IMR-90 (cell line): Measurements from ENCODE around the gene RECQL5. TPM values are rescaled to one million over a fixed set of nuclear protein-coding genes. Genes with fewer than 3 reads are reported as not detected.

Source experiments
- ATAC-seq: fragments of 200-7000 bp; cut with Tn5 transposase; 2 replicates; pipeline ENCODE4 v1.9.1; 2020; ENCODE audit warnings: low read depth, mild to moderate bottlenecking, moderate library complexity
- BruUV-seq: library from RNA; stranded (reverse); fragments of 400-500 nt; replicated peaks from 2 replicates; lab custom pipeline; 2021; lab: Mats Ljungman, UMichigan
- CTCF ChIA-PET: fragments of 300-600 bp; formaldehyde crosslinking; extraction: SDS; loops from one replicate; lab custom pipeline; 2021; ENCODE audit warnings: antibody characterized with exemption; lab: Yijun Ruan, JAX
- POLR2A ChIA-PET: fragments of 300-600 bp; sonication (Branson Sonifier 250); formaldehyde crosslinking; loops from one replicate; lab custom pipeline; 2022; ENCODE audit warnings: antibody characterized with exemption; ENCODE audit not compliant: unreplicated experiment; lab: Charles Lee
- DNase-seq: peaks from one replicate; pipeline ENCODE4 v3.0.0; 2013
- H2AFZ ChIP-seq: replicated peaks from 2 replicates; pipeline ENCODE3; 2013; ENCODE audit warnings: low read length, mild to moderate bottlenecking; ENCODE audit not compliant: poor library complexity
- H2AK5ac ChIP-seq: 2 replicates; pipeline ENCODE4 v1.6.1; 2013; ENCODE audit warnings: low read depth, low read length, inconsistent platforms
- H2AK9ac ChIP-seq: replicated peaks from 2 replicates; pipeline ENCODE3; 2013; ENCODE audit warnings: mild to moderate bottlenecking, low read depth, low read length, moderate library complexity; ENCODE audit not compliant: poor library complexity
- H2BK120ac ChIP-seq: 2 replicates; pipeline ENCODE4 v1.6.1; 2013; ENCODE audit warnings: low read depth, low read length, inconsistent platforms
- H2BK15ac ChIP-seq: 3 replicates; pipeline ENCODE4 v1.6.1; 2013; ENCODE audit warnings: low read depth, low read length, inconsistent platforms
- H2BK20ac ChIP-seq: 2 replicates; pipeline ENCODE4 v1.6.1; 2013; ENCODE audit warnings: low read depth, mild to moderate bottlenecking, inconsistent platforms, low read length, moderate library complexity
- H2BK5ac ChIP-seq: 2 replicates; pipeline ENCODE4 v1.6.1; 2013; ENCODE audit warnings: mild to moderate bottlenecking, low read depth, low read length, inconsistent platforms; ENCODE audit not compliant: poor library complexity, severe bottlenecking
- H3K14ac ChIP-seq: replicated peaks from 2 replicates; pipeline ENCODE4 v1.6.1; 2013; ENCODE audit warnings: low read depth, low read length, inconsistent platforms
- H3K18ac ChIP-seq: 2 replicates; pipeline ENCODE4 v1.6.1; 2013; ENCODE audit warnings: low read depth, low read length, control low read depth
- H3K23ac ChIP-seq: 2 replicates; pipeline ENCODE4 v1.6.1; 2013; ENCODE audit warnings: low read depth, low read length, inconsistent platforms
- H3K27ac ChIP-seq: 2 replicates; pipeline ENCODE4 v1.5.1; 2013; ENCODE audit warnings: mild to moderate bottlenecking, control low read depth, low read length; ENCODE audit not compliant: insufficient read depth
- H3K27me3 ChIP-seq: 2 replicates; pipeline ENCODE4 v1.6.1; 2013; ENCODE audit warnings: low read length; ENCODE audit not compliant: control insufficient read depth, insufficient read depth
- H3K36me3 ChIP-seq: 2 replicates; pipeline ENCODE4 v1.6.1; 2013; ENCODE audit warnings: low read length, mixed read lengths; ENCODE audit not compliant: control insufficient read depth, insufficient read depth
- H3K4ac ChIP-seq: 2 replicates; pipeline ENCODE4 v1.6.1; 2013; ENCODE audit warnings: low read depth, low read length, inconsistent platforms
- H3K4me1 ChIP-seq: 2 replicates; pipeline ENCODE4 v1.6.1; 2013; ENCODE audit warnings: low read length, mixed read lengths; ENCODE audit not compliant: control insufficient read depth, insufficient read depth
- H3K4me2 ChIP-seq: 2 replicates; pipeline ENCODE4 v1.6.1; 2013; ENCODE audit warnings: low read depth, mild to moderate bottlenecking, control low read depth, low read length, moderate library complexity
- H3K4me3 ChIP-seq: 2 replicates; pipeline ENCODE4 v1.5.1; 2013; ENCODE audit warnings: low read depth, mild to moderate bottlenecking, control low read depth, low read length, moderate library complexity; ENCODE audit not compliant: insufficient read depth
- H3K56ac ChIP-seq: 2 replicates; pipeline ENCODE4 v1.6.1; 2013; ENCODE audit warnings: low read length, inconsistent platforms; ENCODE audit not compliant: insufficient read depth; ENCODE audit errors: extremely low read depth
- H3K79me1 ChIP-seq, 2 experiments: 2 replicates each; pipeline ENCODE4 v1.6.1; 2013; ENCODE audit warnings: low read length in 2 of 2, inconsistent platforms in 1 of 2, low read depth in 1 of 2
- H3K9ac ChIP-seq: 2 replicates; pipeline ENCODE4 v1.6.1; 2013; ENCODE audit warnings: low read depth, low read length, control low read depth
- H3K9me1 ChIP-seq: 2 replicates; pipeline ENCODE4 v1.6.1; 2013; ENCODE audit warnings: low read length, inconsistent platforms; ENCODE audit not compliant: insufficient read depth
- H3K9me3 ChIP-seq: 2 replicates; pipeline ENCODE4 v1.6.1; 2013; ENCODE audit warnings: low read length; ENCODE audit not compliant: control insufficient read depth, insufficient read depth
- H4K20me1 ChIP-seq: 2 replicates; pipeline ENCODE4 v1.6.1; 2013; ENCODE audit warnings: low read length, inconsistent platforms; ENCODE audit not compliant: insufficient read depth
- H4K5ac ChIP-seq: 2 replicates; pipeline ENCODE4 v1.6.1; 2013; ENCODE audit warnings: mild to moderate bottlenecking, low read depth, low read length, control low read depth
- H4K8ac ChIP-seq, 2 experiments: 2 replicates each; pipeline ENCODE4 v1.6.1; 2013; ENCODE audit warnings: low read depth in 2 of 2, low read length in 2 of 2, control low read depth in 1 of 2, inconsistent platforms in 1 of 2
- H4K91ac ChIP-seq: 2 replicates; pipeline ENCODE4 v1.6.1; 2013; ENCODE audit warnings: low read depth, low read length, inconsistent platforms; ENCODE audit not compliant: insufficient read depth
- CEBPB ChIP-seq: IDR thresholded peaks from 2 replicates; pipeline ENCODE4 v1.6.1; 2012; ENCODE audit warnings: low read depth, low read length, improper control_type of control experiment
- CHD1 ChIP-seq: IDR thresholded peaks from 2 replicates; pipeline ENCODE4 v1.6.1; 2012; ENCODE audit warnings: low read depth, low read length, improper control_type of control experiment
- CTCF ChIP-seq: conservative IDR thresholded peaks from 2 replicates; pipeline ENCODE4 v1.5.1; 2012; ENCODE audit warnings: mild to moderate bottlenecking, low read depth, low read length, improper control_type of control experiment
- ELK1 ChIP-seq: fragments of 150-350 bp; IDR thresholded peaks from 2 replicates; pipeline ENCODE4 v1.6.1; 2016; ENCODE audit warnings: low read depth, mild to moderate bottlenecking, low read length, moderate library complexity, borderline replicate concordance
- MAFK ChIP-seq: IDR thresholded peaks from 2 replicates; pipeline ENCODE4 v1.6.1; 2012; ENCODE audit warnings: low read depth, low read length, improper control_type of control experiment
- MXI1 ChIP-seq: IDR thresholded peaks from 2 replicates; pipeline ENCODE4 v1.6.1; 2012; ENCODE audit warnings: low read depth, mild to moderate bottlenecking, low read length, moderate library complexity, borderline replicate concordance
- POLR2A ChIP-seq: IDR thresholded peaks from 2 replicates; pipeline ENCODE4 v1.6.1; 2012; ENCODE audit warnings: mild to moderate bottlenecking, low read depth, low read length
- RAD21 ChIP-seq: IDR thresholded peaks from 2 replicates; pipeline ENCODE4 v1.6.1; 2012; ENCODE audit warnings: low read length, improper control_type of control experiment
- RFX5 ChIP-seq: IDR thresholded peaks from 2 replicates; pipeline ENCODE4 v1.8.0; 2012; ENCODE audit warnings: low read depth, mild to moderate bottlenecking, low read length, moderate library complexity
- SMC3 ChIP-seq: fragments of 150-350 bp; IDR thresholded peaks from 2 replicates; pipeline ENCODE4 v1.6.1; 2016; ENCODE audit warnings: low read depth, mild to moderate bottlenecking, antibody characterized with exemption, low read length, moderate library complexity
- WGBS, 2 experiments: methylation state at CpG; one replicate each; pipeline versions ENCODE4 v1.1.5 to v1.1.7; 2013; ENCODE audit warnings: missing lambda C conversion rate in 2 of 2; ENCODE audit not compliant: insufficient read length in 1 of 2; ENCODE audit errors: extremely low coverage in 2 of 2; 5-methylcytosine and 5-hydroxymethylcytosine counted together
- dilution Hi-C: fragments of 300-500 bp; cut with HindIII; formaldehyde crosslinking; loops from one replicate; pipeline ENCODE4 v1.14.3; 2018; ENCODE audit warnings: low sequenced_read_pairs; ENCODE audit not compliant: unreplicated experiment
- in situ Hi-C: fragments of 300-500 bp; cut with MboI; formaldehyde crosslinking; loops from 3 replicates; pipeline ENCODE4 v1.14.3; 2019; ENCODE audit warnings: low sequenced_read_pairs, inconsistent platforms, mixed read lengths
- intact Hi-C: fragments of 100-400 bp; cut with micrococcal nuclease; formaldehyde crosslinking; loops from 2 replicates; pipeline ENCODE4 v1.10.0; 2022
- polyA plus RNA-seq, 3 experiments: library from polyadenylated mRNA; depleted of rRNA; stranded (reverse); fragments of >200 nt; gene quantifications; 2 replicates each; pipeline ENCODE4 v1.2.3, GENCODE V29; 2012; ENCODE audit warnings: low replicate concordance in 1 of 3
- total RNA-seq: library from RNA; depleted of rRNA; stranded (reverse); fragments of >200 nt; gene quantifications from 2 replicates; pipeline ENCODE4 v1.2.3, GENCODE V29; 2012

Gene RECQL5
- total and polyA plus RNA-seq, 2 of the 4 experiments (the other 2 are of a cell fraction) = 7.3 to 23.7 TPM

GRCh38 chr17:75642784-75643642 is 23.9 kb downstream of the RECQL5 start:
- Histone ChIP-seq H2BK120ac (no peak overlapping the region), H3K36me3 (peaks cover 15% of the 10 kb centered on the region), H3K4ac (no peak overlapping the region), H4K20me1 (no peaks in the 10 kb centered on the region; the same call in 1 of the 2 replicates), H3K9ac (no peak overlapping the region), H3K23ac (no peak overlapping the region), H2BK5ac (no peak overlapping the region), H2AK9ac (no peak overlapping the region), H4K5ac (no peak overlapping the region), H2AFZ (no peak overlapping the region), H4K8ac (no peak overlapping the region), H3K14ac (no peak overlapping the region), H3K56ac (no peak overlapping the region), H2AK5ac (no peak overlapping the region), H3K27me3 (no peaks in the 10 kb centered on the region), H3K9me3 (no peaks in the 10 kb centered on the region), H3K4me1 (no peaks in the 10 kb centered on the region), H3K9me1 (no peaks in the 10 kb centered on the region), H3K18ac (no peak overlapping the region), H3K79me1 (no peaks in the 10 kb centered on the region; a peak in 1 of 4 replicates), H3K27ac (no peak overlapping the region), H4K91ac (no peak overlapping the region), H3K4me3 (no peak overlapping the region), H2BK15ac (no peak overlapping the region), H3K4me2 (no peak overlapping the region), H2BK20ac (no peak overlapping the region)
- ATAC-seq = no peak
- in situ Hi-C loops = no loop called here
- POLR2A ChIA-PET = no interaction called here
- 98 to 100% methylated on average over 1 to 6 of the region's 17 CpGs for WGBS, 2 experiments
- BruUV-seq = no TSS peak
- dilution Hi-C loops = no loop called here
- CTCF ChIA-PET = interaction anchor here (5.1 kb wide), 1 partner anchor 10 kb away, joined by 30 read pairs; the partner anchor contains the start of gene SMIM5
- DNase-seq = no peak
- no peak for TF ChIP-seq RFX5
- no peak for TF ChIP-seq CHD1
- TF ChIP-seq ELK1 = no peak
- TF ChIP-seq MAFK = no peak
- no peak for TF ChIP-seq CEBPB
- no peak for TF ChIP-seq RAD21
- TF ChIP-seq POLR2A = no peak
- TF ChIP-seq MXI1 = no peak
- no peak for TF ChIP-seq CTCF
- no peak for TF ChIP-seq SMC3
- intact Hi-C loops = no loop called here
